Nephron progenitor cell (in vitro differentiated cells): ENCODE measurements around the gene ZNF385C.

Source experiments
- DNase-seq: peaks from one replicate; pipeline ENCODE4 v3.0.0; 2021
- H3K27ac Mint-ChIP-seq: 2 replicates; pipeline ENCODE4 v1.8.0; 2021; ENCODE audit warnings: mild to moderate bottlenecking, moderate library complexity, mixed read lengths
- H3K27me3 Mint-ChIP-seq: 2 replicates; pipeline ENCODE4 v1.8.0; 2021; ENCODE audit warnings: mild to moderate bottlenecking, low read depth, mixed read lengths; ENCODE audit not compliant: poor library complexity
- H3K36me3 Mint-ChIP-seq: 2 replicates; pipeline ENCODE4 v1.8.0; 2021; ENCODE audit warnings: low read depth, mixed read lengths
- H3K4me1 Mint-ChIP-seq: 2 replicates; pipeline ENCODE4 v1.8.0; 2021; ENCODE audit warnings: mixed read lengths
- H3K4me3 Mint-ChIP-seq: 2 replicates; pipeline ENCODE4 v1.8.0; 2021; ENCODE audit warnings: mild to moderate bottlenecking, moderate library complexity, mixed read lengths
- H3K9me3 Mint-ChIP-seq: 2 replicates; pipeline ENCODE4 v1.8.0; 2021; ENCODE audit warnings: mild to moderate bottlenecking, moderate library complexity, mixed read lengths
- TF ChIP-seq, protein P1 (sequence below): fragments of 200-600 bp; sonication (generic); IDR thresholded peaks from 2 replicates; pipeline ENCODE4 v1.5.0; 2021; ENCODE audit warnings: antibody characterized with exemption

The ZNF385C gene

GRCh38 chr17:41985919-41986318, 112.4 kb downstream of the ZNF385C start:
- Mint-ChIP-seq H3K27me3 (no peaks in the 10 kb centered on the region), H3K27ac (no peak overlapping the region), H3K36me3 (peaks cover 80% of the 10 kb centered on the region), H3K4me3 (no peak overlapping the region), H3K4me1 (peaks cover 17% of the 10 kb centered on the region), H3K9me3 (no peaks in the 10 kb centered on the region)
- TF ChIP-seq, protein P1, sequence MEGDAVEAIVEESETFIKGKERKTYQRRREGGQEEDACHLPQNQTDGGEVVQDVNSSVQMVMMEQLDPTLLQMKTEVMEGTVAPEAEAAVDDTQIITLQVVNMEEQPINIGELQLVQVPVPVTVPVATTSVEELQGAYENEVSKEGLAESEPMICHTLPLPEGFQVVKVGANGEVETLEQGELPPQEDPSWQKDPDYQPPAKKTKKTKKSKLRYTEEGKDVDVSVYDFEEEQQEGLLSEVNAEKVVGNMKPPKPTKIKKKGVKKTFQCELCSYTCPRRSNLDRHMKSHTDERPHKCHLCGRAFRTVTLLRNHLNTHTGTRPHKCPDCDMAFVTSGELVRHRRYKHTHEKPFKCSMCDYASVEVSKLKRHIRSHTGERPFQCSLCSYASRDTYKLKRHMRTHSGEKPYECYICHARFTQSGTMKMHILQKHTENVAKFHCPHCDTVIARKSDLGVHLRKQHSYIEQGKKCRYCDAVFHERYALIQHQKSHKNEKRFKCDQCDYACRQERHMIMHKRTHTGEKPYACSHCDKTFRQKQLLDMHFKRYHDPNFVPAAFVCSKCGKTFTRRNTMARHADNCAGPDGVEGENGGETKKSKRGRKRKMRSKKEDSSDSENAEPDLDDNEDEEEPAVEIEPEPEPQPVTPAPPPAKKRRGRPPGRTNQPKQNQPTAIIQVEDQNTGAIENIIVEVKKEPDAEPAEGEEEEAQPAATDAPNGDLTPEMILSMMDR = no peak
- DNase-seq = no peak

DNA sequence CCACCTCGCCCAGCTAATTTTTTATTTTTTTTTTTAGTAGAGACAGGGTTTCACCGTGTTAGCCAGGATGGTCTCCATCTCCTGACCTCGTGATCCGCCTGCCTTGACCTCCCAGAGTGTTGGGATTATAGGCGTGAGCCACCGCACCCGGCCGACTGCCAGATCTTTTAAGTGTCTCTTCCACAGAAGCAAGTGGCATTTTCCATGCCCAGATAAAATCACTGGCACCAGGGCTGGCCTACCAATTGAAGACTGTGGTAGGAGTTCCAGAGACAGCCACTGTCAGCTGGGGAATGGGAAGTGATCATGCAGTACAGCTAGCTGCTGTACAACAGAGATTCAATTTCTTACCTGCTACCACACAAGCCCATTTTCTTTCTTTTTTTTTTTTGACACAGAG, 113.8 kb downstream of the ZNF385C start:
- H3K36me3 Mint-ChIP-seq = peaks cover 83% of the 10 kb centered on the region
- peaks cover 17% of the 10 kb centered on the region for H3K4me1 Mint-ChIP-seq
- no peak for DNase-seq
- no peaks in the 10 kb centered on the region for H3K9me3 Mint-ChIP-seq
- TF ChIP-seq, protein P1 = no peak
- no peaks in the 10 kb centered on the region for H3K27me3 Mint-ChIP-seq
- H3K27ac Mint-ChIP-seq = no peak overlapping the region
- H3K4me3 Mint-ChIP-seq = no peak overlapping the region

- DNase-seq = no peak
- H3K4me3 Mint-ChIP-seq = no peak overlapping the region
- TF ChIP-seq, protein P1 = no peak
- H3K4me1 Mint-ChIP-seq = peaks cover 17% of the 10 kb centered on the region
- no peaks in the 10 kb centered on the region for H3K9me3 Mint-ChIP-seq
- H3K27ac Mint-ChIP-seq = peak overlapping the region; percentile 97
- H3K27me3 Mint-ChIP-seq = no peaks in the 10 kb centered on the region
- H3K36me3 Mint-ChIP-seq = peaks cover 81% of the 10 kb centered on the region
Measured at GRCh38 chr17:41982026-41982760, 116.1 kb downstream of the ZNF385C start.

DNA sequence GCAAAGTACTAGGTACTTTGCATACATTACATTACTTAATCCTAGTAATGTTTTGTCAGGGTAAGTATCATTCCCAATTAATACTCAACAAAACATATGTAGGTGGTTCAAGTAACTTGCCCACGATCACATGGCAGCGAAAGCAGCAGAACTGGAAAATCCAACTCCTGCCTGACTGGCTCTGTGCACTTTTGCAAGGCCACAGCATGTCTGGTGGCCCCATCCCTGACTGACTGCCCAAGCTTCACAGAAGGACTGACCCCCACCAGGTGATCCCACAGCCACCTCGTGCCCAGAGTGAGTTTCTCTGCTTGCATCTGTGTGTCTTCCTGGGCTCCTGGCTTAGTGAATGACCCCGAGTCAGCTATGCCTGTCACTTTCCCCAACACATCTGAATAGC, 120.3 kb downstream of the ZNF385C start:
- peaks cover 13% of the 10 kb centered on the region for H3K4me1 Mint-ChIP-seq
- TF ChIP-seq, protein P1 = no peak
- H3K36me3 Mint-ChIP-seq = peaks cover 65% of the 10 kb centered on the region
- DNase-seq = no peak
- H3K9me3 Mint-ChIP-seq = no peaks in the 10 kb centered on the region
- no peaks in the 10 kb centered on the region for H3K27me3 Mint-ChIP-seq
- H3K4me3 Mint-ChIP-seq = no peak overlapping the region
- H3K27ac Mint-ChIP-seq = peak overlapping the region; percentile 49

DNA sequence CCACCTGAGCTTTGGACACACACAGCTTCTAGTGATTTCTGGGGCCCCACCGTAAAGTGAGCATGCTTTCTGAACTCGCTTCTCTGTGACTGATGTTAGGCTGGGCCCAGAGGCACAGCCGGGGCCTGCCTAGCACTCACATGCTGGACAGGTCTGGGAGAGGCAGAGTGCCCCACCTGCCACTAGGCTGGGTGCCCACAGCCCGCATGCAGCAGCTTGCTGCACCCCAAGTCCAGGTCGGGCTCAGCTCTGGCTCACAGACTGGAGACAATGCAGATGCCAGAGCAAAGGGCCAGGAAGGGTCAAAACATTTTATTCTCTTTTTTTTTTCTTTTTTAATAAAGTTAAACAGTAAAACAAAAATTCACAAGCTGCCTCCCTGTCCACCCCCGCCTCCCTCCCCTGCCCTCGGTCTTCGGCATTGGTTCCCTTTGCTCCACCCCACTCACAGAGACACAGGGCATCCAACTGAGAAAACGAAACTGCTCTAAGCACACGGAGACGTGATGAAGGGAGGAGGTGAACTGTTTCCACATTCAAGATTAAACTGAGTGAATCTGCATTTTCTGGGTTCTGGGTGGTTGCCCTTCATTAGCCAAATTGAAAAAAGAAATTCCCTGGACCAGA, 122.0 kb downstream of the ZNF385C start:
- no peaks in the 10 kb centered on the region for H3K9me3 Mint-ChIP-seq
- DNase-seq = no peak
- H3K27me3 Mint-ChIP-seq = no peaks in the 10 kb centered on the region
- H3K36me3 Mint-ChIP-seq = peaks cover 65% of the 10 kb centered on the region
- H3K27ac Mint-ChIP-seq = peak overlapping the region; percentile 74
- TF ChIP-seq, protein P1 = no peak
- no peak overlapping the region for H3K4me3 Mint-ChIP-seq
- H3K4me1 Mint-ChIP-seq = peaks cover 14% of the 10 kb centered on the region
